Nephron (organoid): ENCODE results near the gene MRRF.
"Not testable (repeated sequence)": the region's sequence is repeated elsewhere in the genome, so short reads cannot be mapped to it uniquely, and the experiment has no call there.

Experiments
- H3K27ac Mint-ChIP-seq, 3 experiments: 2 replicates each; pipeline ENCODE4 v1.8.0; 2020; ENCODE audit warnings: mixed read lengths in 3 of 3, mild to moderate bottlenecking in 2 of 3, moderate library complexity in 1 of 3
- H3K27me3 Mint-ChIP-seq: 2 replicates; pipeline ENCODE4 v1.8.0; 2021; ENCODE audit warnings: low read depth, mild to moderate bottlenecking, moderate library complexity, mixed read lengths
- H3K36me3 Mint-ChIP-seq: 2 replicates; pipeline ENCODE4 v1.8.0; 2020; ENCODE audit warnings: low read depth, mixed read lengths
- H3K4me1 Mint-ChIP-seq: 2 replicates; pipeline ENCODE4 v1.8.0; 2020; ENCODE audit warnings: mixed read lengths
- H3K4me3 Mint-ChIP-seq, 3 experiments: 2 replicates each; pipeline ENCODE4 v1.8.0; 2020; ENCODE audit warnings: mild to moderate bottlenecking in 3 of 3, mixed read lengths in 3 of 3, moderate library complexity in 2 of 3
- H3K9me3 Mint-ChIP-seq: 2 replicates; pipeline ENCODE4 v1.8.0; 2020; ENCODE audit warnings: mixed read lengths
- CTCF ChIP-seq, 3 experiments: fragments of 200-600 bp; sonication (generic); IDR thresholded peaks; one replicate each; pipeline ENCODE4 v1.5.0; 2021; ENCODE audit warnings: antibody characterized with exemption in 3 of 3; ENCODE audit not compliant: unreplicated experiment in 3 of 3

Gene MRRF

GRCh38 chr9:122314165-122314564 is 49.5 kb downstream of the MRRF start:
- no peaks in the 10 kb centered on the region for H3K27me3 Mint-ChIP-seq
- H3K27ac Mint-ChIP-seq, result no peak overlapping the region
- no peak overlapping the region for H3K4me3 Mint-ChIP-seq
- H3K4me1 Mint-ChIP-seq, result peaks cover 23% of the 10 kb centered on the region
- H3K9me3 Mint-ChIP-seq, result no peaks in the 10 kb centered on the region
- H3K36me3 Mint-ChIP-seq, result peaks cover 14% of the 10 kb centered on the region
- no peak for TF ChIP-seq CTCF (IDR thresholded peaks at IDR 0.05; ENCODE audit: unreplicated experiment in 3 of 3)

- no peak for TF ChIP-seq CTCF (IDR thresholded peaks at IDR 0.05; ENCODE audit: unreplicated experiment in 3 of 3)
- Mint-ChIP-seq H3K36me3 (peaks cover 17% of the 10 kb centered on the region), H3K4me3 (no peak overlapping the region), H3K27me3 (no peaks in the 10 kb centered on the region), H3K4me1 (peaks cover 23% of the 10 kb centered on the region), H3K9me3 (no peaks in the 10 kb centered on the region), H3K27ac (peak overlapping the region in 1 of 3 experiments; percentile 60)
Observed at GRCh38 chr9:122315534-122315933, 50.9 kb downstream of the MRRF start.

GRCh38 chr9:122318284-122318683 is 53.6 kb downstream of the MRRF start:
- peaks cover 21% of the 10 kb centered on the region for H3K36me3 Mint-ChIP-seq
- no peak overlapping the region for H3K4me3 Mint-ChIP-seq
- H3K27me3 Mint-ChIP-seq, result no peaks in the 10 kb centered on the region
- H3K4me1 Mint-ChIP-seq, result peaks cover 14% of the 10 kb centered on the region
- no peak for TF ChIP-seq CTCF (IDR thresholded peaks at IDR 0.05; ENCODE audit: unreplicated experiment in 3 of 3)
- H3K27ac Mint-ChIP-seq, result peak overlapping the region in 2 of 3 experiments; percentile 65 to 71
- no peaks in the 10 kb centered on the region for H3K9me3 Mint-ChIP-seq

GRCh38 chr9:122320413-122320881 is 55.8 kb downstream of the MRRF start:
- Mint-ChIP-seq H3K4me3 (no peak overlapping the region), H3K27me3 (no peaks in the 10 kb centered on the region), H3K4me1 (peaks cover 13% of the 10 kb centered on the region), H3K9me3 (no peaks in the 10 kb centered on the region), H3K27ac (no peak overlapping the region), H3K36me3 (peaks cover 24% of the 10 kb centered on the region)
- no peak for TF ChIP-seq CTCF (IDR thresholded peaks at IDR 0.05; ENCODE audit: unreplicated experiment in 3 of 3)

GRCh38 chr9:122322553-122322952 is 57.9 kb downstream of the MRRF start:
- Mint-ChIP-seq H3K36me3 (peaks cover 32% of the 10 kb centered on the region), H3K9me3 (no peaks in the 10 kb centered on the region), H3K4me3 (no peak overlapping the region), H3K4me1 (peaks cover 15% of the 10 kb centered on the region), H3K27ac (no peak overlapping the region), H3K27me3 (no peaks in the 10 kb centered on the region)
- TF ChIP-seq CTCF (IDR thresholded peaks at IDR 0.05; ENCODE audit: unreplicated experiment in 3 of 3), result no peak

- H3K4me3 Mint-ChIP-seq, H3K27me3 Mint-ChIP-seq, H3K9me3 Mint-ChIP-seq: not testable (repeated sequence)
- Mint-ChIP-seq H3K4me1 (peaks cover 17% of the 10 kb centered on the region), H3K36me3 (peaks cover 29% of the 10 kb centered on the region), H3K27ac (peak overlapping the region in 1 of 3 experiments; percentile 22)
Observed at GRCh38 chr9:122324665-122325064, 60.0 kb downstream of the MRRF start.
